CD4-positive, CD25-positive, alpha-beta regulatory T cell (primary cell): ENCODE data around the gene PPP1R15B. TPM values are rescaled to one million over a fixed set of nuclear protein-coding genes. Genes with fewer than 3 reads are reported as not detected.

ENCODE experiments used
- ATAC-seq, 2 donors: fragments of 150-1000 bp; cut with Tn5 transposase; one replicate each; pipeline ENCODE4 v1.10.0; 2021; ENCODE audit warnings: low read depth in 2 of 2, moderate number of reproducible peaks in 2 of 2, moderate library complexity in 1 of 2
- DNase-seq, 3 donors: peaks; one replicate each; pipeline versions ENCODE4 v3.0.0 to v3.0.0-alpha.2; 2012 to 2022; ENCODE audit warnings: mixed read lengths in 1 of 3
- H3K27ac ChIP-seq: one replicate; pipeline ENCODE4 v1.7.0; 2013; ENCODE audit warnings: mild to moderate bottlenecking, low read length; ENCODE audit not compliant: insufficient read depth, poor library complexity, severe bottlenecking
- H3K27me3 ChIP-seq: one replicate; pipeline ENCODE4 v1.7.0; 2013; ENCODE audit warnings: low read length; ENCODE audit not compliant: control insufficient read depth, insufficient read depth
- H3K36me3 ChIP-seq: one replicate; pipeline ENCODE4 v1.7.0; 2013; ENCODE audit warnings: mild to moderate bottlenecking, low read length, moderate library complexity; ENCODE audit not compliant: control insufficient read depth, insufficient read depth
- H3K4me1 ChIP-seq: 2 replicates; pipeline ENCODE4 v1.7.0; 2013; ENCODE audit warnings: mild to moderate bottlenecking, low read length; ENCODE audit not compliant: insufficient read depth, control insufficient read depth, poor library complexity, severe bottlenecking
- H3K4me3 ChIP-seq: one replicate; pipeline ENCODE4 v1.7.0; 2013; ENCODE audit warnings: low read depth, mild to moderate bottlenecking, low read length, moderate library complexity
- H3K9me3 ChIP-seq, 2 experiments: 1 replicate in 1 of 2; 2 replicates in 1 of 2; pipeline ENCODE4 v1.7.0; 2013; ENCODE audit warnings: low read length in 2 of 2, mild to moderate bottlenecking in 1 of 2, moderate library complexity in 1 of 2; ENCODE audit not compliant: control insufficient read depth in 2 of 2
- H3K27ac Mint-ChIP-seq, 3 donors: one replicate each; pipeline ENCODE4 v1.8.0; 2020 to 2022; ENCODE audit warnings: mild to moderate bottlenecking in 3 of 3, mixed read lengths in 3 of 3, moderate library complexity in 2 of 3
- H3K27me3 Mint-ChIP-seq: one replicate; pipeline ENCODE4 v1.8.0; 2022; ENCODE audit warnings: mild to moderate bottlenecking, mixed read lengths
- H3K36me3 Mint-ChIP-seq: one replicate; pipeline ENCODE4 v1.8.0; 2020; ENCODE audit warnings: mixed read lengths
- H3K4me1 Mint-ChIP-seq, 4 donors: one replicate each; pipeline ENCODE4 v1.8.0; 2020 to 2022; ENCODE audit warnings: mixed read lengths in 4 of 4, mild to moderate bottlenecking in 1 of 4
- H3K4me3 Mint-ChIP-seq, 4 donors: one replicate each; pipeline ENCODE4 v1.8.0; 2020 to 2022; ENCODE audit warnings: mild to moderate bottlenecking in 4 of 4, mixed read lengths in 4 of 4, moderate library complexity in 3 of 4
- H3K9me3 Mint-ChIP-seq, 7 donors: one replicate each; pipeline ENCODE4 v1.8.0; 2020 to 2022; ENCODE audit warnings: mixed read lengths in 7 of 7, mild to moderate bottlenecking in 3 of 7, moderate library complexity in 2 of 7
- polyA plus RNA-seq, 4 donors: library from polyadenylated mRNA; unstranded; fragments of 300-500 nt; fragmentation: Illumina TruSeq; gene quantifications; one replicate each; pipeline ENCODE4 v1.2.3, GENCODE V29; 2021
- total RNA-seq: library from RNA; stranded (reverse); gene quantifications from one replicate; pipeline ENCODE4 v1.2.3, GENCODE V29; 2022

Gene PPP1R15B
- total and polyA plus RNA-seq, 5 donors from 2014 or later: 13.2 to 239 (median 22.1) TPM

GRCh38 chr1:204434116-204434755, 22.6 kb upstream of the PPP1R15B start:
- no peak overlapping the region for H3K4me3 Mint-ChIP-seq
- H3K36me3 Mint-ChIP-seq: peaks cover 59% of the 10 kb centered on the region
- H3K27me3 Mint-ChIP-seq: no peaks in the 10 kb centered on the region
- H3K27ac ChIP-seq: no peak overlapping the region
- peak overlapping the region in 1 of 3 donors; percentile 56 for H3K27ac Mint-ChIP-seq
- no peaks in the 10 kb centered on the region for H3K27me3 ChIP-seq
- ATAC-seq (no peak), DNase-seq (no peak)
- no peaks in the 10 kb centered on the region for H3K4me1 ChIP-seq
- no peak overlapping the region for H3K4me3 ChIP-seq
- no peaks in the 10 kb centered on the region for H3K9me3 ChIP-seq
- no peaks in the 10 kb centered on the region for H3K9me3 Mint-ChIP-seq
- peaks cover 0 to 8% (median 3%) of the 10 kb centered on the region in 4 donors for H3K4me1 Mint-ChIP-seq
- H3K36me3 ChIP-seq: peaks cover 47% of the 10 kb centered on the region

DNA sequence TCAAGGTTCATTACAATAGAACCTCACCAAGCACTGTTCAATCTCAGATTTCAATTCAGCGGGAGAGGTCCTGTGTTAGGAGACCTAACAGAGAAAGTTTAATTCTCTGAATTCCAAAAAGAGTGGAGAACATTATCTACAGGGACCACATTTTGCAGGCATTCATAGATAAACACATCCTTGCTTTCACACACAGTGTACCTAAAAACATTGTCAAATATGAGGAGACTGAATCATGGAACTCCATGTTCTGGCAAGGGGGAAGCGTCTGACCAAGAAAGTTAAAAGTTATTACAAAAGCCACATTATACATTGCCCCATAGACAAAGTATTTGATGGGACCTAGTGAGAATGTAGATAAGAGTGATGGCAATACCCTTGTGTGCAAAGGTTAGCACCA, 21.1 kb upstream of the PPP1R15B start:
- Mint-ChIP-seq H3K27me3 (no peaks in the 10 kb centered on the region), H3K4me3 (no peak overlapping the region), H3K36me3 (peaks cover 53% of the 10 kb centered on the region), H3K4me1 (peaks cover 0 to 8% (median 3%) of the 10 kb centered on the region in 4 donors), H3K27ac (no peak overlapping the region), H3K9me3 (no peaks in the 10 kb centered on the region)
- no peaks in the 10 kb centered on the region for H3K9me3 ChIP-seq
- no peak overlapping the region for H3K4me3 ChIP-seq
- DNase-seq: no peak
- no peaks in the 10 kb centered on the region for H3K4me1 ChIP-seq
- no peak for ATAC-seq
- no peaks in the 10 kb centered on the region for H3K27me3 ChIP-seq
- H3K27ac ChIP-seq: no peak overlapping the region
- H3K36me3 ChIP-seq: peaks cover 34% of the 10 kb centered on the region

DNA sequence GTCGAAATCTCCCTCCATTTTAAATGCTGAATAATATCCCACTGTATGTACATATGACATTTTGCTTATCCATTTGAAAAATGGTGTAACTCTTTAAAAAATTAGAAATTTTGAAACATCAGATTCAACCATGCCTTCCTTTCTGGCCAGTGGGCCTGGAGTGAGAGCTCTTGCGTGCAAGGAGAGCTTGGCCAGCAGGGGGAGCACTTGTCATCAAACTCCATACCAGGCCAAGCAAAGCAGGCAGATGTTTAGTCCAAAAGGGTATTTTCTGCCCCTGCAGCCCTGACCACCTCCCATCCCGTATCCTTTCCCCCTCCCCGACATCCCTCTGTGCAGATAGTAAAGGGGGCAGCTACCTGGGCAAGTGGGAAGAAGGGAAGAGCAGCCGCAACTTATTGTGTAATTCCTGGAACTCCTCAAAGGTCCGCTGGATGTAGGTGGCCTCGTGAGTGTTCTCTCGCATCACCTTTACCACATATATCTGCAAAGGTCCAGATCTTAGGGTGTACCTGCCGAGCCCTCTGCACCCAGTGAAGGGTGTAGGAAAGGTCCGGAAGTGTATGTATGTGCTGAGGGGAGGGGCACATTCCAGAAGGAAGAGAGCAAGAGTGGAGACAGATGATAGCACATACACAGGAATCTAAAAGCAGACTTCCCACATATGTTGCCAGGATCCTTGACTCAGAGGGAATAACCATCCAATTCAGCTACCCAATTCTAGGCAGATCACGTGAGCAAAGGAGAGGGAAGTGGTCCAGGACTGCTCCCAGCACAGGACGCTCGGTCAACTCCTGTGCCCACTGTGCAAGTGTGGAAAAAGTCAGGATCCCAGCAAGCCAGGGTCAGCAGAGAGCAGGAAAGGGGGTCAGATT, 19.9 kb upstream of the PPP1R15B start:
- Histone ChIP-seq H3K4me1 (no peaks in the 10 kb centered on the region), H3K27ac (no peak overlapping the region), H3K4me3 (no peak overlapping the region), H3K9me3 (no peaks in the 10 kb centered on the region), H3K27me3 (no peaks in the 10 kb centered on the region), H3K36me3 (peaks cover 34% of the 10 kb centered on the region)
- peaks cover 0 to 6% (median 3%) of the 10 kb centered on the region in 4 donors for H3K4me1 Mint-ChIP-seq
- no peak overlapping the region for H3K4me3 Mint-ChIP-seq
- peak; percentile 66 to 76 for ATAC-seq
- H3K27me3 Mint-ChIP-seq: no peaks in the 10 kb centered on the region
- H3K36me3 Mint-ChIP-seq: peaks cover 57% of the 10 kb centered on the region
- no peak overlapping the region for H3K27ac Mint-ChIP-seq
- peak; percentile 61 to 86 (median 72) for DNase-seq
- H3K9me3 Mint-ChIP-seq: no peaks in the 10 kb centered on the region

DNA sequence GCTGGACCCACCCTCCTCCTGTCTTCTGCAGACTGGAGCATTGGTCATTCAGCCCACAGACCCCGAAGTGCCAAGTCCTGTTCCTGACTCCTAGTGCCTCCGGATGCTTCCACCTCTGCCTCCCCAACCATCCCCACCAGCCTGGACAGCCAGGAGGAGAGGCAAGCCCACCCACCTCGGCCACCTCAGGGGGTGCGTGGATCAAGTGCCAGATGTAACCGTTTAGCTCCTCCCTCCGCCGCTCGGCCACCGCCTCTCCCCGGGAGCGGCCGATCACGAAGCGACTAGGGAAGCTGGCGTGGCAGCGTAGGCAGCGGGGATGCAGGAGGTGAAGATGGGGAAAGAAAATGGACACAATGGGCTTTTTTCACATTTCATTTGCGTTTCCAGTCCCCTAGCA, 18.1 kb upstream of the PPP1R15B start:
- Mint-ChIP-seq H3K9me3 (no peaks in the 10 kb centered on the region), H3K36me3 (peaks cover 60% of the 10 kb centered on the region), H3K27me3 (no peaks in the 10 kb centered on the region), H3K4me1 (peaks cover 0 to 6% (median 3%) of the 10 kb centered on the region in 4 donors), H3K4me3 (no peak overlapping the region), H3K27ac (no peak overlapping the region)
- no peaks in the 10 kb centered on the region for H3K4me1 ChIP-seq
- DNase-seq: no peak
- H3K27me3 ChIP-seq: no peaks in the 10 kb centered on the region
- H3K4me3 ChIP-seq: no peak overlapping the region
- H3K36me3 ChIP-seq: peaks cover 43% of the 10 kb centered on the region
- no peak overlapping the region for H3K27ac ChIP-seq
- no peaks in the 10 kb centered on the region for H3K9me3 ChIP-seq
- no peak for ATAC-seq

- Mint-ChIP-seq H3K4me3 (no peak overlapping the region), H3K27me3 (no peaks in the 10 kb centered on the region), H3K27ac (no peak overlapping the region), H3K36me3 (peaks cover 48% of the 10 kb centered on the region), H3K4me1 (peaks cover 0 to 6% (median 3%) of the 10 kb centered on the region in 4 donors), H3K9me3 (no peaks in the 10 kb centered on the region)
- H3K27me3 ChIP-seq: no peaks in the 10 kb centered on the region
- no peak overlapping the region for H3K4me3 ChIP-seq
- DNase-seq (no peak), ATAC-seq (no peak)
- peaks cover 27% of the 10 kb centered on the region for H3K36me3 ChIP-seq
- H3K9me3 ChIP-seq: no peaks in the 10 kb centered on the region
- no peaks in the 10 kb centered on the region for H3K4me1 ChIP-seq
- no peak overlapping the region for H3K27ac ChIP-seq
These were observed 15.5 kb upstream of the PPP1R15B start for GRCh38 chr1:204426971-204427701.

DNA sequence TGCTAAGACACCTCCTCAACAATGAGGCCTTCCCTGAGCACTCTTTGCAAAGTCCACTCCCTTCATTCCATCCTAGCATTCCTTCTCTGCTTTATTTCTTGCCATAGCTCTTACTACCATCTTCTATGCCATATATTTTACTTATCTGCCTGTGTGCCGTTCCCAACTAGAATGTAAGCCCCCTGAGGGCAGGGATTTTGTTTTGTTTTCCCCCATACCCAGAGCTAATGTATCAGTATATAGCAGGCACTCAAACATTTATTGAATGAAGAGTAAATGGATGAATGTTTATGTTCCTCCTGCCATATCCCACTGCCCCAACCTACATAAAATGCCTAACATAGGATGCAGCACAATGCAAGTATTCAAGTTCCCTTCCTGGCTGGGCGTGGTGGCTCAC, 14.9 kb upstream of the PPP1R15B start:
- DNase-seq (no peak), ATAC-seq (no peak)
- Mint-ChIP-seq H3K36me3 (peaks cover 43% of the 10 kb centered on the region), H3K9me3 (no peaks in the 10 kb centered on the region), H3K4me1 (peaks cover 0 to 6% (median 2%) of the 10 kb centered on the region in 4 donors), H3K27ac (no peak overlapping the region), H3K27me3 (no peaks in the 10 kb centered on the region), H3K4me3 (no peak overlapping the region)
- Histone ChIP-seq H3K36me3 (peaks cover 21% of the 10 kb centered on the region), H3K27ac (no peak overlapping the region), H3K4me3 (no peak overlapping the region), H3K4me1 (no peaks in the 10 kb centered on the region), H3K9me3 (no peaks in the 10 kb centered on the region), H3K27me3 (no peaks in the 10 kb centered on the region)

GRCh38 chr1:204426035-204426436, 14.4 kb upstream of the PPP1R15B start:
- H3K9me3 ChIP-seq: no peaks in the 10 kb centered on the region
- no peaks in the 10 kb centered on the region for H3K27me3 ChIP-seq
- peaks cover 0 to 1% (median 0%) of the 10 kb centered on the region in 4 donors for H3K4me1 Mint-ChIP-seq
- no peaks in the 10 kb centered on the region for H3K9me3 Mint-ChIP-seq
- no peaks in the 10 kb centered on the region for H3K27me3 Mint-ChIP-seq
- no peak for ATAC-seq
- no peak overlapping the region for H3K4me3 Mint-ChIP-seq
- H3K36me3 Mint-ChIP-seq: peaks cover 39% of the 10 kb centered on the region
- H3K27ac Mint-ChIP-seq: no peak overlapping the region
- peaks cover 21% of the 10 kb centered on the region for H3K36me3 ChIP-seq
- no peaks in the 10 kb centered on the region for H3K4me1 ChIP-seq
- DNase-seq: no peak
- H3K27ac ChIP-seq: no peak overlapping the region
- no peak overlapping the region for H3K4me3 ChIP-seq
